Osteocyte (in vitro differentiated cells): ENCODE measurements around the gene KLHL21. TPM values are rescaled to one million over a fixed set of nuclear protein-coding genes. Genes with fewer than 3 reads are reported as not detected.

Source experiments
- DNase-seq: peaks from one replicate; pipeline ENCODE4 v3.0.0; 2021; ENCODE audit warnings: mixed read lengths; ENCODE audit not compliant: unreplicated experiment; ENCODE audit errors: extremely low spot score
- H3K27ac Mint-ChIP-seq: one replicate; pipeline ENCODE4 v1.8.0; 2021; ENCODE audit warnings: mild to moderate bottlenecking, mixed read lengths; ENCODE audit not compliant: unreplicated experiment
- H3K27me3 Mint-ChIP-seq: one replicate; pipeline ENCODE4 v1.8.0; 2021; ENCODE audit warnings: mixed read lengths; ENCODE audit not compliant: unreplicated experiment
- H3K36me3 Mint-ChIP-seq: one replicate; pipeline ENCODE4 v1.8.0; 2021; ENCODE audit warnings: mixed read lengths; ENCODE audit not compliant: unreplicated experiment
- H3K4me1 Mint-ChIP-seq: one replicate; pipeline ENCODE4 v1.8.0; 2021; ENCODE audit warnings: mixed read lengths; ENCODE audit not compliant: unreplicated experiment
- H3K4me3 Mint-ChIP-seq: one replicate; pipeline ENCODE4 v1.8.0; 2021; ENCODE audit warnings: mild to moderate bottlenecking, moderate library complexity, mixed read lengths; ENCODE audit not compliant: unreplicated experiment
- H3K9me3 Mint-ChIP-seq: one replicate; pipeline ENCODE4 v1.8.0; 2021; ENCODE audit warnings: mixed read lengths; ENCODE audit not compliant: unreplicated experiment
- total RNA-seq: library from RNA; stranded (reverse); gene quantifications from 2 replicates; pipeline ENCODE4 v1.2.1, GENCODE V29; 2021
- TF ChIP-seq, protein P1 (sequence below): fragments of 200-600 bp; sonication (generic); IDR thresholded peaks from 2 replicates; pipeline ENCODE4 v1.5.0; 2021; ENCODE audit warnings: antibody characterized with exemption, mild to moderate bottlenecking, moderate library complexity

The KLHL21 gene
- total RNA-seq, 1 donor from 2014 or later, result 27.5 TPM

DNA sequence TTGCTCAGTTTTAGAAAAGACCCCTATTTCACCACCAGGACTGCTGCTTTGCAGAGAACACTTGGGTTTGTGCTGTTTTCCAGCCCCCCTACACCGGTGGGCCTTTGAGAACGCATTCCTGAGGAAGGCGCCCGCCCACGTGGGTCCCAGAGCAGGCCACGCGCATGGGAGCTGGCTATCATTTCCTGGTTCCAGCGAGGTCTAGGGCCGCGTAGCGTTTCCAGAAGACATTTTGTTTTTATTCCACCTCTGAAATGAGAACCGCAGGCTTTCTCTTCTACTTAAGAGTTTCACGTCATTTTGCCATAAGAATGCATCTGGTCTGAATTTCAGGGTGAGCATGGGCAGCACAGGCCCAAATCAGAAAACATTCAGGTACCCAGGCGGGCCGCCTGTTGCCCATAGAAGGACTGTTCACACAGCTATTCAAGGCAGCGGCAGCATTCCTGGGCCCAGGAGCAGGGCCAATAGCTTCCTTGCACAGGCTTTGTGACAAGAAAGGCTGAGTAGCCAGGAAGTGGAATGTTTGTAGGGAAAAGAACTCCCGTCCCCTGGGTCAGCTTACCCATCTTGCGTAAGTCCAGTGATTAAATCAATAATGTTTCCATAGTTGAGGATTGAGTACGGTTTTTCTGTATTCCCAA is 1.4 kb upstream of the KLHL21 start:
- no peaks in the 10 kb centered on the region for H3K27me3 Mint-ChIP-seq
- no peak for DNase-seq
- peaks cover 31% of the 10 kb centered on the region for H3K4me1 Mint-ChIP-seq

GRCh38 chr1:6603238-6603914 is 707 bp upstream of the KLHL21 start:
- Mint-ChIP-seq H3K9me3 (no peaks in the 10 kb centered on the region), H3K27ac (peak overlapping the region; percentile 99), H3K27me3 (no peaks in the 10 kb centered on the region), H3K36me3 (no peaks in the 10 kb centered on the region), H3K4me1 (peaks cover 31% of the 10 kb centered on the region), H3K4me3 (peak overlapping the region; percentile 74)
- TF ChIP-seq, protein P1, sequence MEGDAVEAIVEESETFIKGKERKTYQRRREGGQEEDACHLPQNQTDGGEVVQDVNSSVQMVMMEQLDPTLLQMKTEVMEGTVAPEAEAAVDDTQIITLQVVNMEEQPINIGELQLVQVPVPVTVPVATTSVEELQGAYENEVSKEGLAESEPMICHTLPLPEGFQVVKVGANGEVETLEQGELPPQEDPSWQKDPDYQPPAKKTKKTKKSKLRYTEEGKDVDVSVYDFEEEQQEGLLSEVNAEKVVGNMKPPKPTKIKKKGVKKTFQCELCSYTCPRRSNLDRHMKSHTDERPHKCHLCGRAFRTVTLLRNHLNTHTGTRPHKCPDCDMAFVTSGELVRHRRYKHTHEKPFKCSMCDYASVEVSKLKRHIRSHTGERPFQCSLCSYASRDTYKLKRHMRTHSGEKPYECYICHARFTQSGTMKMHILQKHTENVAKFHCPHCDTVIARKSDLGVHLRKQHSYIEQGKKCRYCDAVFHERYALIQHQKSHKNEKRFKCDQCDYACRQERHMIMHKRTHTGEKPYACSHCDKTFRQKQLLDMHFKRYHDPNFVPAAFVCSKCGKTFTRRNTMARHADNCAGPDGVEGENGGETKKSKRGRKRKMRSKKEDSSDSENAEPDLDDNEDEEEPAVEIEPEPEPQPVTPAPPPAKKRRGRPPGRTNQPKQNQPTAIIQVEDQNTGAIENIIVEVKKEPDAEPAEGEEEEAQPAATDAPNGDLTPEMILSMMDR, result no peak
- DNase-seq, result no peak

More for the DNA sequence above, 1.4 kb upstream of the KLHL21 start:
- TF ChIP-seq, protein P1, result no peak
- H3K36me3 Mint-ChIP-seq, result no peaks in the 10 kb centered on the region
- peak overlapping the region; percentile 74 for H3K4me3 Mint-ChIP-seq
- H3K27ac Mint-ChIP-seq, result peak overlapping the region; percentile 99
- no peaks in the 10 kb centered on the region for H3K9me3 Mint-ChIP-seq

- no peak for DNase-seq
- Mint-ChIP-seq H3K4me1 (peaks cover 31% of the 10 kb centered on the region), H3K27me3 (no peaks in the 10 kb centered on the region), H3K4me3 (peak overlapping the region; percentile 96), H3K27ac (peak overlapping the region; percentile 93), H3K9me3 (no peaks in the 10 kb centered on the region), H3K36me3 (no peaks in the 10 kb centered on the region)
- TF ChIP-seq, protein P1, result no peak
Observed at GRCh38 chr1:6601923-6602668, 573 bp downstream of the KLHL21 start.

GRCh38 chr1:6601049-6601922 is 1.4 kb downstream of the KLHL21 start:
- Mint-ChIP-seq H3K4me3 (peak overlapping the region; percentile 96), H3K4me1 (peaks cover 34% of the 10 kb centered on the region), H3K27ac (peak overlapping the region; percentile 93), H3K36me3 (peaks cover 2% of the 10 kb centered on the region), H3K27me3 (no peaks in the 10 kb centered on the region), H3K9me3 (no peaks in the 10 kb centered on the region)
- DNase-seq, result no peak
- TF ChIP-seq, protein P1, result no peak
